K562 (cell line): ENCODE measurements around the gene SPRR2E. TPM values are rescaled to one million over a fixed set of nuclear protein-coding genes. Genes with fewer than 3 reads are reported as not detected.

Experiments used
- CREB1 ChIP-seq, 2 experiments: sonication (generic) in 1 of 2; formaldehyde crosslinking in 1 of 2; IDR thresholded peaks; 2 replicates each; pipeline versions ENCODE4 v1.6.1 to v1.8.0; 2012 to 2022; ENCODE audit warnings: inconsistent platforms in 1 of 2, mild to moderate bottlenecking in 1 of 2, missing genetic modification reagents in 1 of 2, moderate library complexity in 1 of 2
- CTCFL ChIP-seq: IDR thresholded peaks from 2 replicates; pipeline ENCODE4 v1.6.1; 2011; ENCODE audit warnings: borderline replicate concordance, low read depth, mild to moderate bottlenecking, moderate library complexity, low read length; ENCODE audit not compliant: insufficient read depth, poor library complexity, severe bottlenecking
- KDM2B ChIP-seq: fragments of 250-450 bp; sonication (Bioruptor Pico); IDR thresholded peaks from 2 replicates; pipeline ENCODE4 v1.8.0; 2021; ENCODE audit warnings: mild to moderate bottlenecking, moderate library complexity
- KLF10 ChIP-seq: fragments of 250-450 bp; sonication (Bioruptor Pico); IDR thresholded peaks from 2 replicates; pipeline ENCODE4 v1.6.1; 2021; ENCODE audit warnings: matching md5 sums
- MCM5 ChIP-seq: fragments of 450-650 bp; IDR thresholded peaks from 2 replicates; pipeline ENCODE4 v1.6.1; 2016; ENCODE audit warnings: low read depth
- NCOA1 ChIP-seq: fragments of 450-650 bp; IDR thresholded peaks from 2 replicates; pipeline ENCODE4 v1.6.1; 2016; ENCODE audit warnings: low read depth
- POLR2AphosphoS2 ChIP-seq: IDR thresholded peaks from 2 replicates; pipeline ENCODE4 v1.6.1; 2012; ENCODE audit warnings: low read length, improper control_type of control experiment
- TBL1XR1 ChIP-seq, 2 experiments: IDR thresholded peaks; 2 replicates each; pipeline ENCODE4 v1.6.1; 2012; ENCODE audit warnings: improper control_type of control experiment in 2 of 2, low read length in 2 of 2, mild to moderate bottlenecking in 1 of 2
- ZNF140 ChIP-seq: fragments of 250-450 bp; sonication (Bioruptor Pico); IDR thresholded peaks from 2 replicates; pipeline ENCODE4 v1.8.0; 2021; ENCODE audit warnings: moderate library complexity, mild to moderate bottlenecking, inconsistent platforms
- ZNF41 ChIP-seq: fragments of 250-450 bp; sonication (Bioruptor Pico); conservative IDR thresholded peaks from 2 replicates; pipeline ENCODE4 v1.4.0; 2020; ENCODE audit warnings: mild to moderate bottlenecking
- ZNF639 ChIP-seq, 2 experiments: fragments of 200-800 bp in 1 of 2; sonication (Bioruptor generic) in 1 of 2; sonication (generic) in 1 of 2; formaldehyde crosslinking in 1 of 2; IDR thresholded peaks in 1 of 2; conservative IDR thresholded peaks in 1 of 2; 2 replicates each; pipeline versions ENCODE4 v1.5.0 to v1.6.1; 2016 to 2020; ENCODE audit warnings: missing compliant biosample characterization in 1 of 2, missing genetic modification characterization in 1 of 2, missing genetic modification reagents in 1 of 2
- ZNF76 ChIP-seq: fragments of 250-450 bp; sonication (Bioruptor Pico); IDR thresholded peaks from 2 replicates; pipeline ENCODE4 v1.4.0; 2020; ENCODE audit warnings: mild to moderate bottlenecking, moderate library complexity, borderline replicate concordance
- polyA plus RNA-seq, 8 experiments: library from polyadenylated mRNA; depleted of rRNA in 4 of 8; stranded (reverse) in 5 of 8; unstranded in 3 of 8; fragments of >200 nt; fragmentation: Nextera tagmentation in 2 of 8; fragmentation: Illumina TruSeq in 1 of 8; extraction: Ambion mirVana in 2 of 8; extraction: Trizol in 1 of 8; gene quantifications; 2 replicates each; pipeline versions ENCODE4 v1.2.1 to v1.2.3, GENCODE V29; 2011 to 2014; ENCODE audit warnings: inconsistent platforms in 1 of 8, missing spikeins in 1 of 8
- total RNA-seq, 7 experiments: library from RNA; depleted of rRNA in 6 of 7; stranded (reverse); fragments of >200 nt in 6 of 7; fragmentation: Illumina TruSeq in 2 of 7; extraction: Trizol in 2 of 7; gene quantifications; 2 replicates each; pipeline versions ENCODE4 v1.2.1 to v1.2.3, GENCODE V29; 2011 to 2021; ENCODE audit warnings: low replicate concordance in 1 of 7
- TF ChIP-seq, protein P1 (sequence below): sonication (generic); formaldehyde crosslinking; IDR thresholded peaks from 2 replicates; pipeline ENCODE4 v1.8.0; 2023; ENCODE audit warnings: missing genetic modification reagents, mild to moderate bottlenecking, borderline replicate concordance

Gene SPRR2E
- total and polyA plus RNA-seq, 9 of the 15 experiments (the other 6 are each of a cell fraction or from before 2014, with no cell fraction given), result not detected

- no peak for TF ChIP-seq CTCFL
- TF ChIP-seq MCM5, result no peak
- peak; percentile 69; the same call in 1 of the 2 replicates for TF ChIP-seq NCOA1
- TF ChIP-seq ZNF76, result no peak
- TF ChIP-seq KLF10 (CRISPR knock-in tag), result no peak
- TF ChIP-seq TBL1XR1 (IDR thresholded peaks at IDR 0.05; ENCODE audit: low read length in 2 of 2), result peak; percentile 55 to 74; a peak in 2 of 4 replicates
- TF ChIP-seq CREB1 (IDR thresholded peaks at IDR 0.05), result 0 out of 2 replicates have a peak, but pooled peaks have one; percentile 27
- TF ChIP-seq CREB1 (CRISPR knock-in tag; IDR thresholded peaks at IDR 0.05), result 0 out of 2 replicates have a peak, but pooled peaks have one; percentile 22
- no peak for TF ChIP-seq KDM2B
- TF ChIP-seq POLR2AphosphoS2, result no peak
- no peak for TF ChIP-seq ZNF140 (CRISPR knock-in tag)
- 0 out of 2 replicates have a peak, but pooled peaks have one; percentile 34 for TF ChIP-seq ZNF41 (CRISPR knock-in tag)
- TF ChIP-seq, protein P1, sequence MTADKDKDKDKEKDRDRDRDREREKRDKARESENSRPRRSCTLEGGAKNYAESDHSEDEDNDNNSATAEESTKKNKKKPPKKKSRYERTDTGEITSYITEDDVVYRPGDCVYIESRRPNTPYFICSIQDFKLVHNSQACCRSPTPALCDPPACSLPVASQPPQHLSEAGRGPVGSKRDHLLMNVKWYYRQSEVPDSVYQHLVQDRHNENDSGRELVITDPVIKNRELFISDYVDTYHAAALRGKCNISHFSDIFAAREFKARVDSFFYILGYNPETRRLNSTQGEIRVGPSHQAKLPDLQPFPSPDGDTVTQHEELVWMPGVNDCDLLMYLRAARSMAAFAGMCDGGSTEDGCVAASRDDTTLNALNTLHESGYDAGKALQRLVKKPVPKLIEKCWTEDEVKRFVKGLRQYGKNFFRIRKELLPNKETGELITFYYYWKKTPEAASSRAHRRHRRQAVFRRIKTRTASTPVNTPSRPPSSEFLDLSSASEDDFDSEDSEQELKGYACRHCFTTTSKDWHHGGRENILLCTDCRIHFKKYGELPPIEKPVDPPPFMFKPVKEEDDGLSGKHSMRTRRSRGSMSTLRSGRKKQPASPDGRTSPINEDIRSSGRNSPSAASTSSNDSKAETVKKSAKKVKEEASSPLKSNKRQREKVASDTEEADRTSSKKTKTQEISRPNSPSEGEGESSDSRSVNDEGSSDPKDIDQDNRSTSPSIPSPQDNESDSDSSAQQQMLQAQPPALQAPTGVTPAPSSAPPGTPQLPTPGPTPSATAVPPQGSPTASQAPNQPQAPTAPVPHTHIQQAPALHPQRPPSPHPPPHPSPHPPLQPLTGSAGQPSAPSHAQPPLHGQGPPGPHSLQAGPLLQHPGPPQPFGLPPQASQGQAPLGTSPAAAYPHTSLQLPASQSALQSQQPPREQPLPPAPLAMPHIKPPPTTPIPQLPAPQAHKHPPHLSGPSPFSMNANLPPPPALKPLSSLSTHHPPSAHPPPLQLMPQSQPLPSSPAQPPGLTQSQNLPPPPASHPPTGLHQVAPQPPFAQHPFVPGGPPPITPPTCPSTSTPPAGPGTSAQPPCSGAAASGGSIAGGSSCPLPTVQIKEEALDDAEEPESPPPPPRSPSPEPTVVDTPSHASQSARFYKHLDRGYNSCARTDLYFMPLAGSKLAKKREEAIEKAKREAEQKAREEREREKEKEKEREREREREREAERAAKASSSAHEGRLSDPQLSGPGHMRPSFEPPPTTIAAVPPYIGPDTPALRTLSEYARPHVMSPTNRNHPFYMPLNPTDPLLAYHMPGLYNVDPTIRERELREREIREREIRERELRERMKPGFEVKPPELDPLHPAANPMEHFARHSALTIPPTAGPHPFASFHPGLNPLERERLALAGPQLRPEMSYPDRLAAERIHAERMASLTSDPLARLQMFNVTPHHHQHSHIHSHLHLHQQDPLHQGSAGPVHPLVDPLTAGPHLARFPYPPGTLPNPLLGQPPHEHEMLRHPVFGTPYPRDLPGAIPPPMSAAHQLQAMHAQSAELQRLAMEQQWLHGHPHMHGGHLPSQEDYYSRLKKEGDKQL (CRISPR knock-in tag), result no peak
- 0 out of 4 replicates have a peak, but pooled peaks of 1 of the 2 experiments have one; percentile 42 for TF ChIP-seq ZNF639 (CRISPR knock-in tag; conservative IDR thresholded peaks at IDR 0.05 in 1 of 2, IDR thresholded peaks at IDR 0.05 in 1 of 2)
Observed at GRCh38 chr1:153058826-153059784, 35.2 kb downstream of the SPRR2E start (continued).
